OCI-LY7 (cell line): ENCODE data around the gene SPRR2A. TPM values are rescaled to one million over a fixed set of nuclear protein-coding genes. Genes with fewer than 3 reads are reported as not detected.

Experiments used
- Bru-seq: library from RNA; stranded (reverse); fragments of 400-500 nt; gene quantifications from one replicate; lab custom pipeline; 2021; lab: Mats Ljungman, UMichigan
- BruChase-seq, 2 experiments: library from RNA; stranded (reverse); fragments of 400-500 nt; gene quantifications; one replicate each; lab custom pipeline; 2021; lab: Mats Ljungman, UMichigan
- BruUV-seq: library from RNA; stranded (reverse); fragments of 400-500 nt; replicated peaks from 2 replicates; lab custom pipeline; 2021; lab: Mats Ljungman, UMichigan
- CTCF ChIA-PET: fragments of 300-600 bp; sonication (Branson Sonifier 250); formaldehyde crosslinking; loops from one replicate; lab custom pipeline; 2022; ENCODE audit warnings: antibody characterized with exemption; ENCODE audit not compliant: unreplicated experiment; lab: Charles Lee
- POLR2A ChIA-PET: fragments of 300-600 bp; sonication (Branson Sonifier 250); formaldehyde crosslinking; loops from one replicate; lab custom pipeline; 2022; ENCODE audit warnings: antibody characterized with exemption; lab: Charles Lee
- DNase-seq: peaks from one replicate; pipeline ENCODE4 v3.0.0-alpha.2; 2015; ENCODE audit warnings: low spot score
- H2AFZ ChIP-seq: fragments of 200-600 bp; sonication (generic), shearing (Covaris generic); 2 replicates; pipeline ENCODE4 v1.6.1; 2014; ENCODE audit warnings: mild to moderate bottlenecking, antibody characterized with exemption, low read length, moderate library complexity
- H3K27ac ChIP-seq: fragments of 200-600 bp; sonication (generic); 2 replicates; pipeline ENCODE4 v1.5.1; 2014; ENCODE audit warnings: mixed run types, low read depth, mild to moderate bottlenecking, moderate library complexity, low read length, inconsistent platforms; ENCODE audit not compliant: poor library complexity, severe bottlenecking
- H3K36me3 ChIP-seq: fragments of 200-600 bp; sonication (generic); 2 replicates; pipeline ENCODE4 v1.6.1; 2014; ENCODE audit warnings: mild to moderate bottlenecking, antibody characterized with exemption, low read length, moderate library complexity, mixed read lengths; ENCODE audit not compliant: insufficient read depth
- H3K4me1 ChIP-seq: fragments of 200-600 bp; sonication (generic); 2 replicates; pipeline ENCODE4 v1.5.1; 2014; ENCODE audit warnings: mild to moderate bottlenecking, low read length; ENCODE audit not compliant: insufficient read depth, poor library complexity, severe bottlenecking
- H3K4me2 ChIP-seq: fragments of 200-600 bp; sonication (generic); 2 replicates; pipeline ENCODE4 v1.6.1; 2014; ENCODE audit warnings: mild to moderate bottlenecking, low read length
- H3K4me3 ChIP-seq: fragments of 200-600 bp; sonication (generic); 2 replicates; pipeline ENCODE4 v1.5.1; 2014; ENCODE audit warnings: mild to moderate bottlenecking, low read depth, low read length; ENCODE audit not compliant: poor library complexity, severe bottlenecking
- H3K79me2 ChIP-seq: fragments of 200-600 bp; sonication (generic); 2 replicates; pipeline ENCODE4 v1.6.1; 2016; ENCODE audit warnings: low read depth, mild to moderate bottlenecking, low read length, moderate library complexity, mixed read lengths; ENCODE audit not compliant: insufficient read depth
- H3K9me2 ChIP-seq: fragments of 200-600 bp; sonication (generic); 2 replicates; pipeline ENCODE4 v1.6.1; 2016; ENCODE audit warnings: mild to moderate bottlenecking, low read length, mixed read lengths; ENCODE audit not compliant: insufficient read depth
- H3K9me3 ChIP-seq: fragments of 200-600 bp; sonication (generic); 2 replicates; pipeline ENCODE4 v1.6.1; 2014; ENCODE audit warnings: mild to moderate bottlenecking, mixed run types, low read length, mixed read lengths
- H4K20me1 ChIP-seq: fragments of 200-600 bp; sonication (generic); 2 replicates; pipeline ENCODE4 v1.6.1; 2014; ENCODE audit warnings: mild to moderate bottlenecking, antibody characterized with exemption, low read length, moderate library complexity, mixed read lengths; ENCODE audit not compliant: insufficient read depth
- CTCF ChIP-seq: fragments of 200-600 bp; sonication (generic); conservative IDR thresholded peaks from 2 replicates; pipeline ENCODE4 v1.5.1; 2014; ENCODE audit warnings: mild to moderate bottlenecking, antibody characterized with exemption, low read length, moderate library complexity, mixed read lengths
- EZH2phosphoT487 ChIP-seq: fragments of 200-600 bp; sonication (generic); IDR thresholded peaks from 2 replicates; pipeline ENCODE4 v1.6.1; 2018; ENCODE audit warnings: low read depth, borderline replicate concordance, mild to moderate bottlenecking, mixed run types, antibody characterized with exemption, low read length, moderate library complexity, mixed read lengths
- intact Hi-C: fragments of 100-400 bp; cut with micrococcal nuclease; formaldehyde crosslinking; loops from one replicate; pipeline ENCODE4 v1.10.0; 2022; ENCODE audit not compliant: unreplicated experiment
- long read RNA-seq: library from polyadenylated mRNA; stranded (forward); transcript quantifications from one replicate; pipeline ENCODE4 v2.0.0, GENCODE V29; 2022
- total RNA-seq, 2 experiments: library from RNA; depleted of rRNA in 1 of 2; stranded (reverse); fragments of >200 nt in 1 of 2; shearing (Covaris generic) in 1 of 2; gene quantifications; 2 replicates each; pipeline ENCODE4 v1.2.3, GENCODE V29; 2014 to 2022

Gene SPRR2A
- not detected in 2 replicates for total RNA-seq (2014; rRNA removed; shearing (Covaris generic))
- not detected in 2 replicates for total RNA-seq (2022)
- not detected for Bru-seq, nascent RNA
- not detected for BruChase-seq, experiment 1, labeled RNA remaining after a 6-hour chase
- BruChase-seq, experiment 2, labeled RNA remaining after a 2-hour chase: not detected
- long read RNA-seq: 0 reads

DNA sequence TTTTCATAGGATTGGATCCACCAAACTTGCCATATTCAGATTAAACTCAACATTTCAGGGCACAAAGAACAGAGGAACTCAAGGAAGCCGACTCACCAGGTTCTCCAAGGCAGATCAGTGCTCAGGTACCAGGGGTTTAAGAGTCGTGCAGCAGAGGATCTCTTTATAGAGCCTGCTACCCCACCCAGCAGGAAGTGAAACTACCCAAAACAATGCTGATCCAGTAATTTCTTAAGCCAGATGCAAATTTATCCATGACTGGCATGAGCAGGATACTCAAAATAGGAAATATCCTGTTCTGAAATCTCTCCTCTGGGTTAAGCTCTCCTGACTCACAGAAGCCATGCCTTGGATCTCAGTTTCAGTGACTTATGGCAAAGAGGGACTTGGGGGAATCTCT, at the start of gene SPRR2A:
TSS of gene SPRR2A (minus strand) at position 138 of the 400 bp plus-strand sequence. CDS start 777 bp downstream, outside the sequence.
- ChIA-PET POLR2A (no interaction called here), CTCF (no interaction called here)
- Histone ChIP-seq H3K79me2 (no peaks in the 10 kb centered on the region), H3K36me3 (no peaks in the 10 kb centered on the region), H2AFZ (no peak within 1 kb of the TSS), H3K27ac (no peak within 1 kb of the TSS), H3K9me3 (no peaks in the 10 kb centered on the region), H4K20me1 (no peaks in the 10 kb centered on the region), H3K4me3 (no peak within 1 kb of the TSS), H3K9me2 (no peaks in the 10 kb centered on the region), H3K4me2 (no peak within 1 kb of the TSS), H3K4me1 (peaks cover 5% of the 10 kb centered on the region)
- TF ChIP-seq CTCF: no peak
- no peak for TF ChIP-seq EZH2phosphoT487
- peak; percentile 1 for DNase-seq
- intact Hi-C loops: no loop called here
- BruUV-seq: no TSS peak

- Histone ChIP-seq H3K27ac (no peak overlapping the region), H3K79me2 (no peaks in the 10 kb centered on the region), H3K9me3 (no peaks in the 10 kb centered on the region), H2AFZ (no peak overlapping the region), H3K4me3 (no peak overlapping the region), H4K20me1 (no peaks in the 10 kb centered on the region), H3K4me1 (no peaks in the 10 kb centered on the region), H3K36me3 (no peaks in the 10 kb centered on the region), H3K4me2 (no peak overlapping the region), H3K9me2 (no peaks in the 10 kb centered on the region)
- BruUV-seq: no TSS peak
- ChIA-PET POLR2A (no interaction called here), CTCF (no interaction called here)
- TF ChIP-seq CTCF: no peak
- no peak for TF ChIP-seq EZH2phosphoT487
- DNase-seq: no peak
- intact Hi-C loops: no loop called here
These were observed 42.9 kb upstream of the SPRR2A start for GRCh38 chr1:153100245-153100644.

- no peak overlapping the region for H3K4me3 ChIP-seq
- ChIA-PET CTCF (no interaction called here), POLR2A (no interaction called here)
- intact Hi-C loops: no loop called here
- H4K20me1 ChIP-seq: no peaks in the 10 kb centered on the region
- no peak for DNase-seq
- no peaks in the 10 kb centered on the region for H3K9me3 ChIP-seq
- TF ChIP-seq EZH2phosphoT487 (no peak), CTCF (no peak)
- no peaks in the 10 kb centered on the region for H3K79me2 ChIP-seq
- BruUV-seq: no TSS peak
- no peak overlapping the region for H2AFZ ChIP-seq
- no peaks in the 10 kb centered on the region for H3K4me1 ChIP-seq
- no peak overlapping the region for H3K4me2 ChIP-seq
- no peaks in the 10 kb centered on the region for H3K36me3 ChIP-seq
- no peak overlapping the region for H3K27ac ChIP-seq
- H3K9me2 ChIP-seq: no peaks in the 10 kb centered on the region
These were observed 42.2 kb upstream of the SPRR2A start for GRCh38 chr1:153099461-153100045.
